GM18909 (cell line): Measurements from ENCODE around the gene TRPV4.

Experiments used
- ATAC-seq: cut with Tn5 transposase; IDR thresholded peaks from one replicate; pipeline ENCODE4 v1.9.1; 2021; ENCODE audit warnings: mild to moderate bottlenecking; ENCODE audit not compliant: unreplicated experiment, poor library complexity

TRPV4 gene

DNA sequence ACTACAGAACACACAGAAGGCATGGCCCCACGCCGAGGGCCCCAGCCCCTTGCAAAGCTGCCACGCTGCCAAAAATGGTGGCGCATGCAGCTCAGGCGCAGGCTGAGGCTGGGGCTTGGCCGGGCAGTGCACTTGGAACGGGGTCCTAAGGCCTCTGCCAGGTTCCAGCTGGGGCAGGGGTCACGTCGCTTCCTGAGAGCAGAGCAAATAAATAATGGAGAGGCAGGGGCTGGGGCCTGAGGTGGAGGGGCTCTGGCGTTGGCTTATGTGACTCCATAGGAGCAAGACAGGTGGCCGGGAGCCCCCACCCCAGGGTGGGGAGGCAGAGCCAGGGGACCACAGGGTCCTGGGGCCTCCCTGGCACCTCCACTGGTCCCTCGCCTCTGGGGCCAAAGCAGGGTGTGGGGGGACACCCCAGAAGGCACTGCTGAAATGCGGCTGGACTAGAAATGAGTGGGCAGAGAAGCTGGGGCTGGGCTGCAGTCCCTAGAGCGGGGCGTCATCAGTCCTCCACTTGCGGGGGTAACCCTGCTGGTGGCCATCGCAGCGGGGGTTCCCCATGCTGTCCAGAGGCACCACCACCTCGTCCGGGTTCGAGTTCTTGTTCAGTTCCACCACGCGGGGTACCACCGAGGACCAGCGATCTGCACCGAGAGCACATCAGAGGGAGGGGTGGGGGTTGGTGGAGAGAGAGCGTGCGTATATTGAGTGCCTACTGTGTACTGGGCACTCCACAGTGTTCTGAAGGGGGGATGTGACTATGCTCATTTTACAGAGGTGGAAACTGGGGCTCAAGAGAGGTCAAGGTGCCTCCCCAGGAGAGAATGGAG lies 49.8 kb downstream of the TRPV4 start:
- ATAC-seq: no peak

DNA sequence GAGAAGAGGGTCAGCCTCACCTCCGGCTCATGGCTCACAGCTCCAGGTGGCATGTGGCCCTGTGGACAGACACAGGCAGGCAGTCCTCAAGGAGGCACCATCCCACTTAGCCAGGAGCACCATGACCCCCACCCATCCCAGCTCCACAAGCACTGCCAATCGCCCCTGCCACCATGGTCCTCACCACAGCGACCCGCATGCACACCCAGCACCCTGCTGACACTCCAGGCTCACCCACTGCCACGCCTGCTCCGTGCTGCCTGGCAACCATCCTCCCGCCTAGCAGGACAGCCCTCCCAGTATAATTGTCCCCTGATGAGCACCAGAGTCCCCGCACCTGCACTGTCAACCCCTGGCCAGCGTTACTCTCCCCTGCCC lies 50.9 kb downstream of the TRPV4 start:
- ATAC-seq: no peak

DNA sequence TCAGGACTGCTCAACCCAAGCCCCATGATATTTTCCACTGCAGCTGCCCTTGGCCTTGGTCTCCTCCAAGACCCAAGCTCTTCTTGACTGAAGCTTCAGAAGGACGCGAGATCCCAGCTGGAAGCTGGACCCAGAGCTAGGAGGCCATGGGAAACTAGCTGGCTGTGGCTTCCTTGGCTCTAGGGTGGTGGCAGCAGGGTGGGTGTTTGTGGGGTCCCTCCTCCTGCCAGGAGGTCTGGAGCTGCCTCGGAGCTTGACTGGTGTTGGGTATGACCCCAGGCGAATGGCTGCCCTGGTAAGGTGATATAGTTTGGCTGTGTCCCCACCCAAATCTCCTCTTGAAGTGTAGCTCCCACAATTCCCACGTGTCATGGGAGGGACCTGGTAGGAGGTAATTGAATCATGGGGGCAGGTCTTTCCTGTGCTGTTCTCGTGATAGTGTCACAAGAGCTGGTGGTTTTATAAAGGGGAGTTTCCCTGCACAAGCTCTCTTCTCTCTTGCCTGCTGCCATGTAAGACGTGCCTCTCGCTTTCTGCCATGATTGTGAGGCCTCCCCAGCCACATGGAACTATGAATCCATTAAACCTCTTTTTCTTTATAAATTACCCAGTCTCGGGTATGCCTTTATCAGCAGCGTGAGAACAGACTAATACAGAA lies 51.4 kb downstream of the TRPV4 start:
- no peak for ATAC-seq

DNA sequence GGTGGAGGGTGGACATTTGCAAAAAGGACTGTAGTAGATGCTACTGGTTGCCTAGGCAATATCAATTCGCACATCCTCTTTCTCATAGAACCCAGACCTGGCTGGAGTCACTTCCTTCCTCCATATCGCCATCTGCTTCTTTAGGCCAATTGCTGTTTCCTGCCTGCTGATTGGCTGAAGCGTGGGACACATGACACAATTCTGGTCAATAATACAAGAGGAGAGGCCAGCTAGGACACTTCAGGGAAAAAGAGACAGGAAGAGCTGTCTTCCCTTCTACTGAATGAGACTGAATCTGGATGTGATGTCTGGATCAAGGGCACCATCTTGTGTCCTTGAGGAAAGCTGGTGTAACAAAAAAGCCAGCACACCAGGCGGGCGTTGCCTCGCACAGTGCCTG lies 53.8 kb downstream of the TRPV4 start:
- no peak for ATAC-seq

DNA sequence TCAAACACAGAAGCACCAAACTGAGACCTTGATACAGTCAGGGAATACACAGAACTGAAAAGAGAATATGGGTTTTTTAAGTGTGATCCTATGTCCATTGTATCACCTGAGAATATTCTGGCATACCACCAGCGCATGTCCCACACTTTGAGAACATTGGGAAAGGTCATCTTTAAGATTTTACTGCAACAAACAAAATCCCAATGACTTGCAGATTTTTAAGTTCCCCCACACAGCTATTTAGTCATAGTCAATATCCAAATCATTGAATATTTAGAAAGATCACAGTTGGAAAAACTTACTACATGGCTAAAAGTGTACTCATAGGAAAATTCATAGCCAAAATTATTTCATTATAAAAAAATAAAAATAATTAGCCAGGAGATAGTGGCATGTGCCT lies 54.5 kb downstream of the TRPV4 start:
- no peak for ATAC-seq

DNA sequence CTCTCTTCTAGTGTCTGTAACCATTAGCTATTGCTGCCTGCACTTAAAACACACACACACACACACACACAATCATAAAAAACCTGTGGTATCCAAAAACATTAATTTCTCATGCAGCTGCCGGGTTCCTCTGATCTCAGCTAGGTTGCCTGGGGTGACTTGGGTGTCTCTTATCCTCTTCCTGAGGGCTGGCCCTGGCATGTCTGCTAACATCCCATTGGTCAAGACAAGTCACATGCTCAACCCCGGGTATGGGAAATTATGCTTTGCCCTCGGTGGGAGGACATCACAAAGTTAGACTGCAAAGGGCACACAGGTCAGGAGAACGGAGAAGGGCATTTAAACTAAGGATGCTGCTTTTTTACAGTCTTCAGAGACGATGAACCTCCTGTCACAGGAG lies 55.7 kb downstream of the TRPV4 start:
- ATAC-seq: no peak

DNA sequence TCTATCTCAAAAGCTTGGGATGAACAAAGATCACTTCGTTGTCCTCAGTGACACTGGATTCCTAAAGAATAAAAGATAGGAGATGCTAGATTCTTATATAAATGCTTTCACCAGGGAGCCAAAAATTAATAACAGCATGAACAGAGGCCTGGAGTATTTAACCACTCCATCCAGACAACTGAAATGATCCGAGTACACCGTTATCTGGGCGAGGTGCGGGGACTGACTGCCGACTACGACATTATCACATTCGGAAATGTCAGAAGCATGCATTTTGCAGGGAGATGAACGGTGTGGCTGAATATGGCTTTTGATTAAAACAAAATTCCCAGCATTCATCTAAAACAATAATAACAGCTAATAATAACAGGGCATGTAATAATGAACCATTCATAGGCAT lies 56.6 kb downstream of the TRPV4 start:
- no peak for ATAC-seq

DNA sequence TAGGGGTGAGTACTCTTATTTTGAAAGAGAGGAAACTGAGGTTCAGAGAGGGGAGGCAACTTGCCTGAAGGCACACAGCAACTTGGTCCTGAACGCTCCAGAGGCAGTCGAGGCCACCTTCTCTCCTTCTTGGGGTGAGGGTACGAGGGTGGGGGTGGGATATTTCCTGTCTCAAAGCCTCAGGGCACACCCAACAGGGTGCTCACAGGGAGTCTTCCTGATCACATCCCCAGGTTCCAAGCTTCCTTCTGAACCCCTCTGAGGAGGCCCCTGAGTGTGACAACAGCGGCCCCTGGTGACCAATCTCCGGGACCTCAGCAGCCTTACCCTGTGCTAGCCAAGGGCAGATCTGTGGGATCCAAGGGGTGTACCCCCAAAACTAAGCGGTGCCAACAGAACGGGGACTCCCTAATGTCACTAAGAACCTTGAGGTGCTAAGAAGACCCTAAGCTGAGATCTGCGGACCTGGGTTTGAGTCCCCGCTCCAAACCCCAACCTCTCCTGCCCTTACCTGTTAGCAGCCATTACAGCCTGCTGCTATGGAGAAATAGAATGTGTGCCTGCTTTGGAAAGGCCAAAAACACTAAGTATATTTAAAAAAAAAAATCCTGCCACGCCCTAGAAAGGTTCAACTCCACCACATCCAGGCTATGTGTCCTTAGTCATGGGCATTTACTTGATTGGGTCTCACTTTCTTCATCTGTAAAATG lies 57.9 kb downstream of the TRPV4 start:
- no peak for ATAC-seq

DNA sequence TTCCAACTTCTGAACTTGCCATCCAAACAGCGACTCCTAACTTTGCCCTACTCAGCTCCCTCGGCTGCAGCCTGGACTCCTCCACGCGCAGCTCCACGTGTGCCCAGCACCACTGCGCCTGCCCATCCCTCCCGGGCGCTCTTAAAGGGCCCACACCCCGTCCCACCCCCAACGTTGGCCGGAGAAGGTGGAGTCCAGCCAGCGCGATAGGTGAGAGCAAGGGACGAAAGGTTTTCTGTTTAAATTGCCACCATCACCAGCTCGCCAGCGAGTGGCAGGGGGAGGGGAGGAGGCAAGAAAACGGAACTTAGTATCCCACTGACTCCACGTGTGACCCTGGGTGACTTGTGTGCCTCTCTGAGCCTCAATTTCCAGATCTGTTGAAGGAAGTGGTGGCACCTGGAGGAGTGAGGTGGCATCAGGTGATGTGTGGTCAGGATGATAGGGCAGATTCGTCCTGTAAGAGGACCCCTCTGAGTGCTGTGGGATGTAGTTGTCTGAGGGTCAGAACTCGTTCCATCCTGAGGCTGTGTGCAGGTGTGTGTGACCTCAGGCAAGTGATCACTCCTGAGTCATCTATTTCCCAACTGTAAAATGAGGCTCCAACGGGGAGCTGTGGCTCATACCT lies 59.7 kb downstream of the TRPV4 start:
- ATAC-seq: no peak

DNA sequence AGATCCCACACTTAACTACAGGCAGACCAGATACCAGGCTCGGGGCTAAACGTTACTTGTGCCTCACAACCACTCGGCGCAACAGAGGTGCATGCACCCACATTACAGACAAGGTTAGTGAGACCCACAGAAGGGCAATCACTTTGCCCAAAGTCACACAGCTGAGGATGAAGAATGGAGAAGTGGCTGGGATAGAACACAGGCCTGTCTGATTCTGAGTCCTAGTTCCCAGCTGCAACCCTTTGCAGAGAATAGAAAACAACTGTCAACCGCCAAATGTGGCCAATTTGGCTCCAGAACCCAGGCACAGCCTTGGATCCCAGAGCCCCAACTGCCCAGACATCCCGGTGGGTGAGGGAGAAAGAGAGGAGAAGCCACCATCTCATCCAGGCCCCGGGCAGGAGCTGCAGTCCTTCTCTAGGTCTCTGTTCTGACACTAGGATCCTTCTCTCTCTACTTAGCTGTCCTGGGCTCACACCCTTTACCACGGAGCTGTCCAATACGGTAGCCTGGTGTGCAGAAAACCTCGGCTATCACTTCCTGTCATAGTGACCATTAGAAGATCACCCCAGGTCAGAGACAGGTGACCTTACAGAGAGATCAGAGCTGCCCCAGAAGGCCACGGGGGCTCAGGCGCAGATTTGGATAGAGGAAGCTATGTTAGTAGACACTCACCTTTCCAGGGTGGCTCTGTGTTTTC lies 60.4 kb downstream of the TRPV4 start:
- ATAC-seq: no peak

DNA sequence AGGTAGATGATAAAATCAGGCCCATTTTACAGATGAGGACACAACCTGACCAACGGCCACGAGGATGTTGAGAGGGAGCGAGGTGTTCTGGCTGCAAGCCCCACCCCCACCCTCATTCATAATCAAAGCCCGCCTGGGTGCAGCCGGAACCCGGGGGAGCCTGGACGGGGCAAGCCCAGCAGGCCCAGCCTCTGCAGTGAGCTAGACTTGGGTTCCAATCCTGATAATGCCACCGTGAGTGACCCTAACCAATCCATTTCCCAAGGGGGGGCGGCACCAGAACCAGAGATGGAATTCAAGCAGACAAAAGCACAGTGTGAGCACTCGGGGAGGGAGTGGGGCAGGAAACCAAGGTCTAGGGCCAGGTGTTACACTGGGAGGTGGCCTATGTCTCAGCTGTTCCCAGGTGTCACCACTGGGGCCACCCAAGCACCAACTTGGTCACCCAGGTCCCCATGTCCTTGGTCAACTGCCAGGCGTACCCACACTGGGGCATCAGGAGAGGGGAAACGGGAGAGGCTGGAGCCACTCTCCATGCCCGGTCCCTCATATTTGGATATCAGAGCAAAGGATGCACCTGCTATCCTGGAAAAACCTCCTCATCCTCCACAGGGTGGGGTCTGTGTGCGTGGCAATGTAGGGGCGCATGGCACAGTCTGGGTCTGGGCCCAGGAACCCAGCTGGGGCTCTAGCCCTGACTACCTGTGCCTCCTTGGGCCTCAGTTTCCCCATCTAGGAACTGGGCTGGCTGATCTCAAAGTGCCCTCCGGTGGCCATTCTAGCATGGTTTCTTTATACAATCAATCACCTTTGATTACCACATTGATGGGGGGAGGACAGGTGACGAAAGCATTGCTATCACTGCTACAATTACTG lies 61.2 kb downstream of the TRPV4 start:
- no peak for ATAC-seq

DNA sequence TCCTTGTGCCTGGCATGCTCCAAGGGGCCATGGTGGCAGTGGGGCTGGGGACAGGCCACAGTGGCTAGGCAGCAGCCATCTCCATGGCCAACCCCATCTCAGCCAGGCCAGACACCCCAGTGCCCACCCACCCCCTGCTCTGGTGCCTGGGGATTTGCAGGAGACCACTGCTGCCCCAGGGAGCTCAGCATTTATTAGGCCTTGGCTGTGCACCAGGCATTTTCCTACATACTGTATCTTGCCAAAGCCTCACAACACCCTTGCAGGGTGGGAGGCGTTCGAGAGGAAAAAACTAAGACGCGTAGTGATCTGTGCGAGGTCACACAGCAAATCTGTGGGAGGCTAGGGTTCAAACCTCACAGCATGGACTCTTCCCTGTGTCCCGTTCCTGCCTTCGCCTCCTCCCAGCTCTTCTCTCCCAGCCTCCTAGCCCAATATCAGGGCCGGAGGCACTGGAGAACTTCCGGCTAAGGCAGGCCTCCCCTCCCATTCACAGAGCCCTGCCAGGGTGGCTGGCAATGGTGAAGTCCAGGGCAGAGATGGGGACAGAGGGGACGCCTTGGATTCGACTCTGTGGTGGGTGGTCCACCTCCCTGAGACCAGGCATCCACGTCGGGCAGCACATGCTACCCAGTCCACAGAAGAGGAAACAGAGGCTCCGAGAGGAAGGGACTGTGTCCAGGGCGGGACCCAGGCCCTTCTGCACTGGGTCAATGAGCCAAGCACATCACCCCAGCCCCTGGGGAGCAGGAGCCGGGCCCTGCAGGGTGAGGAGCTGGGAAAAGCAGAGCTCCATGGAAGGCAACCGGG lies 62.1 kb downstream of the TRPV4 start:
- ATAC-seq: no peak

DNA sequence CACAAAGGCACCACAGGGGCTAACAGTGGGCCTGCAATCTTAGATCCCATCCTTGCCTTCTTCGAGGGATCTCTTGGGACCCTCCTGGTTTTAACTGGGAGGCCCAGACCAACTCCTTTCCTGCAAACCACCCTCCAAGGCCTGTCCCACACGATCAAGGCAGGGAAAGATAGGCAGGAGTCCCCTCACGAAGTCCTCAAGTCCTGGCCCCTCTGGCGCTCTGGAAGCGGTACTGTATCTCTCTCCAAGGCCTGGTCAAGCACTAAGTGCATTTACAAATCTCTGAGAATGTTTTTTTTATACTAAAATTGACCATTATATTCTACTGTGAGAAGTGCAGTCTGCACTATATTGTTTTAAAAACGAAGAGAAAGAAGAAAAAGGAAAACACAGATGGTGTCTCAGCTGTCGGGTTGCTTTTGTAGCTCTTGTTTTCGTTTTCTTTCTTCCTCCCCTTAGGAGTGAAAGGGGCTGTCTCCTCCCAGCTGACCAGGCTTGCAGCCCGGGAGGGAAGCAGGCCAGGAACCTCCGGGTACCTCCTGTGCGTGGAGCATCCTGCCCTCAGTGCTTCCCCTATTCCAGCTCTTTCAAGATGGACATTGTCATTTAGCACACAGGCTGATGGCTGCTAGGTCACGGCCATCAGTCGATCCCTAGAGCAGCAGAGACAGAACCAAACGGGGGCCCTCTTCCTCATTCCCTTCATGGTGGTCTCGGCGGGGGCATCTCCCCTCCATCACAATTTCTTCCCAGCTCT lies 62.9 kb downstream of the TRPV4 start:
- no peak for ATAC-seq

DNA sequence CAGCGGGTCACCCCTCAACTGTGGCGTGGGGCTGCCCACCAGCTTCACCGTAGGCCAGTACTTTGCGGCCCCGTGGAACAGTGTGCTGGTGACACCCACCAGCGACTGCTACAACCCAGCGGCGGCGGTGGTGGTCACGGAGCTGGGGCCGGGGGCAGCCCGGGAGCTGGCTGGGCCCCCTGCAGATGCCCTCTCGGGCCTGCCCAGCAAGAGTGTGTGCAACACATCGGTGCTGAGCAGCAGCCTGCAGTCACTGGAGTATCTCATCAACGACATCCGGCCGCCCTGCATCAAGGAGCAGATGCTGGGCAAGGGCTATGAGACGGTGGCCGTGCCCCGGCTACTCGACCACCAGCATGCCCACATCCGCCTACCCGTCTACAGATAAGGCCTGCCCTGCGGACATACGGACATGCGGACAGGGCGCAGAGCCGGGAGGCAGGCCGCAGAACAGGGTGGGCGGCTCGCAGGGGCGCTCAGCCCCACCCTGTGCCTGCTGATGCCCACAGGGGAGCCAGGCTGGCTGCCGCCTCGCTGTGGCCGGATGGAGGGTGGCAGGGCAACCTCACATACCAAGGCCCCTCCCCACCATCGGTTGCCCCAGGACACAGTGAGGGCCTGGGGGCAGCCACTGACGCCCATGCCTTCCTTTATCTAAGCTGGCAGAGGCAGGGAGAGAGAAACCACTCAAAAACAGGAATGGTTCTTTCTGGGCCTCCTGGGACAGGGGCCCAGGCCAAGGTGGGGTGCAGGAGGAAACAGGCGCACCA lies 64.1 kb downstream of the TRPV4 start:
- no peak for ATAC-seq

DNA sequence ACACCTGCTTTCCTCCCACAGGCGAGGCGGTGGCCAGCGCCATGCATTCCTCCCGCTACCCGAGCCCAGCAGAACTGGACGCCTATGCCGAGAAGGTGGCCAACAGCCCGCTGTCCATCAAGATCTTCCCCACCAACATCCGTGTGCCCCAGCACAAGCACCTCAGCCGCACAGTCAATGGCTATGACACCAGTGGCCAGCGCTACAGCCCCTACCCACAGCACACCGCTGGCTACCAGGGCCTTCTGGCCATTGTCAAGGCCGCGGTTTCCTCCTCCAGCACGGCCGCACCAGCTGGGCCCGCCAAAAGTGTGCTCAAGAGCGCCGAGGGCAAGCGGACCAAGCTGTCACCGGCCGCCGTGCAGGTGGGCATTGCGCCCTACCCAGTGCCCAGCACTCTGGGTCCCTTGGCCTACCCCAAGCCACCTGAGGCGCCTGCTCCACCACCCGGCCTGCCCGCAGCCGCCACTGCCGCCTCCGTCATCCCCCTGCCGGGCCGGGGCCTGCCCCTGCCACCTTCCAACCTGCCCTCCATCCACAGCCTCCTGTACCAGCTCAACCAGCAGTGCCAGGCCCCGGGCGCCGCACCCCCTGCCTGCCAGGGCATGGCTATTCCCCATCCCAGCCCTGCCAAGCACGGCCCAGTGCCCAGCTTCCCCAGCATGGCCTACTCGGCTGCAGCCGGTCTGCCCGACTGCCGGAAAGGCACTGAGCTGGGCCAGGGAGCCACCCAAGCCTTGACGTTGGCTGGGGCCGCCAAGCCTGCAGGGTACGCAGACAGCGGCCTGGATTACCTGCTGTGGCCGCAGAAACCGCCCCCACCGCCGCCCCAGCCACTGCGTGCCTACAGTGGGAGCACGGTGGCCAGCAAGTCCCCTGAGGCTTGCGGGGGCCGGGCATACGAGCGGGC lies 65.0 kb downstream of the TRPV4 start:
- ATAC-seq: no peak

DNA sequence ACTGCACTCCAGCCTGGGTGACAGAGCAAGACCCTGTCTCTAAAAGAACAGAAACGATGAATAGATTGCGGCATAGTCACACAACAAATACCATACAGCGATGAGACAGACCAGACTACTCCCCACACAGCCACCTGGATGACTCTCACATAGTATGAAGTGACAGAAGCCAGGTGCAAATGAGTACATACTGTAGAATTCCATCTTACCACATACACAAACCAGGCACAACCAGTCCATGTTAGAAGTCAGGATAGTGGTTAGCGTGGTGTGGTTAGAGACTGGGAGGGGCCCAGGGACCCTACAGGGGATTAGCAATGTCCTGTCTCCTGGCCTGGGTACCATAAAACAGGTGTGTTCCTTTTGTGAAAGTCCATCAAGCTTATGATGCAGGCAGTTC lies 65.7 kb downstream of the TRPV4 start:
- no peak for ATAC-seq
